ENCODE data around the gene EHD3. TPM values are rescaled to one million over a fixed set of nuclear protein-coding genes. Genes with fewer than 3 reads are reported as not detected.

EHD3 gene
- polyA plus RNA-seq, 3 donors, result 21.8 to 31.5 (median 29.1) TPM

- no peak for DNase-seq
These were observed 721 bp upstream of the EHD3 start for GRCh38 chr2:31233231-31233630.

DNA sequence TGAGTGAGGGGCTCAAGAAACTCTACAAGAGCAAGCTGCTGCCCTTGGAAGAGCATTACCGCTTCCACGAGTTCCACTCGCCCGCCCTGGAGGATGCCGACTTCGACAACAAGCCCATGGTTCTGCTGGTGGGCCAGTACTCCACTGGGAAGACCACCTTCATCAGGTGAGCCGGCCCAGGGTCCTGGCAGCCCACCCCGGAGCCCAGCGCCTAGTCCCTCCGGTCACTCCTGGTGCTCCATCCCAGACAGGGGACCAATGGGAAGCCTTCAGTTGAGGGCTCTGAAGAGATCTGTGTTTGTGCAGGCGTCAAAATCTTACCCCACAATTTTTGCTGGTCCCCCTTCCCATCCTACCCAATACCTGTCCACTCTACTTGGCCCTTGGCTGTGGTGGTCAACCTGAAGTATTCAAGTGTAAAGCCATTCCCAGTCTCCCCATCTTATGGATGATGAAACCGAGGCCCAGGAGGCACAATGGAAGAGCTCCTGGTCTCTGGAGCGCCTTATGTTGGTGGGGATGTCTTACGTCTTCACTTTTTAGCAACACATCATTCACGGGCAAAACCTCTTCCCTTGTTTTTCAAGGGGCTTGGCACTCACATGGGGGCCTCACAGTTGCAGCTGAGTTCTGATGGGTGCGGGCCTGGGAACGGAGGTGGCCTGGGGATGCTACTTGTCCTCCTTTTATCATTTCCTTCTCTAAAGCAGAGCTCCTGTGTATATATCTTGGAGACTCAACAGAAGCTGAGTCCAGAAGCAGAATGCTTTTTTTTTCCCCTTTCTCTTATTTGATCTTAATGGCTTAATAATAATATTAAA lies 941 bp downstream of the EHD3 start:
- no peak for DNase-seq

DNA sequence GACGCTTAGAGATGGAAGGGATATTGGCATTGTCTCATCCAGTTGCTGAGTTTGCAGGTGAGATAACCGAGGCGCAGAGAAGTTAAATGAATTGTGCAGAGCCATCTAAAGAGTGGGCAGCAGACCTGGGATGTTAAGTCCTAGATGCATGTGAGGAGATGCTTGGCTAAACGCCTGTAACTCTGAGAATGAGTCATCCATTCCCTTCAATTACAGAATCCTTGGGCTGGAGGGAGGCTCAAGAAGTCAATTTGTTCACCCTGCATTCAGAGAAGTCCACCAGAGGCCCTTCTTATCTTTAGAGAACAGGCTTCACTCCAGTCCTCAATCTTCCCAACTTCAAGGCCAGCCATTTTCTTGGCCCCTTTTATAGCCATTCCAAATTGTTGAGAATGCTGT lies 1.6 kb downstream of the EHD3 start:
- no peak for DNase-seq

DNA sequence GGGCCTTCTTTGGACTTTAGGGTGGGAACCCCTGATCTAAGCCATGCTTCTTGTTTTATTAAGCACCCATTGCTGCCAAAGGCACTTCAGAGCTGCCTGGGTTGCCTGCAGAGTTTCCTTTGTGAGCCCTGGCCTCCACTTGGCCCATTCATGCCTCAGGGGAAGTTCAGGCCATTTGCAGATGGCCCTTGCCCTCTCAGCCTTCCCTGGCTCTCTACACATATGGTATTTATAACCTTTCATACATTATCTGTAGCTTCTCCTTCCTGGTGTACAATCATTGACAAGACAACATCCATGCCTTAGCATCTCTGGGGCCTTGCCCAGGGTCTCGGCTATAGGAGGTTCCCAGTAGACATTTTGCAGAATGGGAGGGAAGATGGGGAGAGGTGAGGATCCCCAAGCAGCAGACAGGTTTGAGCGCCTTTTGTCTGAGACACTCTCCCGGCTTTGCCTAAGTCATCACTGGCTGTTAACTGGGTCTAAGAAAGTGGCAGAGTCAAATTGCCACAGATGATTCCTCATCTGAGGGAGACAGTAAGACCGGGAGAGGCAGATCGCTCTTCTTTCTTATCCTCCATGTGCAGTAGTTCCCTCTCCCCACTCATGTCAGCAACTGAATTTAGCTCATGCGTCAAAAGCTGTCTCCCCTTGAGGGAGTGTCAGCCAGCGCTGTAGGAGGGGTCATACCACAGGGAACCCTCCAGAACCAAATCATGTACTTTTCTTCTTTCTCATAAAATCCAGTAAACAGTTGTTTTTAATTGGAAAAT lies 2.7 kb downstream of the EHD3 start:
- DNase-seq, result no peak

DNA sequence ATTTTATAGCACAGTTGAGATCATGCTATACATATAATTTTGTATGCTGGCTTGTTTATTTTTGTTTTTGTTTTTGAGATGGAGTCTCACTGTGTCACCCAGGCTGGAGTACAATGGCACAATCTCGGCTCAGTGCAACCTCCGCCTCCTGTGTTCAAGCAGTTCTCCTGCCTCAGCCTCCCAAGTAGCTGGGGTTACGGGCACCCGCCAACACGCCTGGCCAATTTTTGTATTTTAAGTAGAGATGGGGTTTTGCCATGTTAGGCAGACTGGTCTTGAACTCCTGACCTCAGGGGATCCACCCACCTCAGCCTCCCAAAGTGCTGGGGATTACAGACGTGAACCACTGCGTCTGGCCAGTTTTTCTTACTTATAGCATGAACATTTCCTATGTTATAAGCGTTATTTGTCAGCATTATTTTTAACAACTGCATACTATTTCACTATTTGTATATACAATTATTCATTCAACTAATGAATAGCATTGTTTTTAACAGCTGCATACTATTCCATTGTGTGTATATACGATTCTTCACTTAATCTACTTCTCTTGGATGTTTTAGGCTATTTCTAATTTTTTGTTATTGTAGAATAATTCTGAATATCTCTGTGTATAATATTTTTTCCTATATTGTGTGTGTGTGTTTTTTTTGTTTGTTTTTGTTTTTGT lies 3.5 kb downstream of the EHD3 start:
- DNase-seq, result no peak

- no peak for DNase-seq
These were observed 4.4 kb downstream of the EHD3 start for GRCh38 chr2:31238126-31238905.

DNA sequence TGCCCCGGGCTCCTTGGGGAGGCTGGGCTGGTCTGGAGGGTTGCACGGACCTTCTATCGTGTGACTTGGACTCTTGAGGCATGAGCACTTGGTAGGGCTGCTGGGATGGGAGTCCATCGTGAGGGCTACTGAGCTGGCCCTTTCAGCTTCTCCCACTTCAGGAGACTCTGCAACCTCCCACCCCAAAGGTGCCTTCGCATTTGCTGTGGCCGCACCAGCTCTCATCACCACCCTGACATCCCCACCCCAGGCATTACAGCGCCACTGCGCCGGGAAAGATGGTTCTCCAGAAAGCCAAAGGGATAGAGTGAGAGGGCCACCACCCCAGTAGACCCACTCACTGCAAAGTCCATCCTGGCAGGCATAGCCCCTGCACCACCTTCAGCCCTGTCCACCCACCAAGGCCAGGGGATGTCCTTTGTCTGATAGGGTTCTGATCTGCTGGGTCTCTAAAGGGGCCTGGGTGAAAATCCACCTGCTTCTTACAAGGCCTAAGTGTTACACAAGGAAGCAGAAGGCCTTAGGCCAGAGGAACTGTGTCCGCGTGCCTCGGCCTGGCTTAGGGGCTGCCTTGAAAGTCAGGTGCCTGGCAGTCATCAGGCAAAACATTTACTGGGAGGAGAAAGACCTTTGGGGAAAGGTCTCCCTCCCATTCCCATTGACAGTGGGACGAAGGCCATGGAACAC lies 5.1 kb downstream of the EHD3 start:
- no peak for DNase-seq

DNA sequence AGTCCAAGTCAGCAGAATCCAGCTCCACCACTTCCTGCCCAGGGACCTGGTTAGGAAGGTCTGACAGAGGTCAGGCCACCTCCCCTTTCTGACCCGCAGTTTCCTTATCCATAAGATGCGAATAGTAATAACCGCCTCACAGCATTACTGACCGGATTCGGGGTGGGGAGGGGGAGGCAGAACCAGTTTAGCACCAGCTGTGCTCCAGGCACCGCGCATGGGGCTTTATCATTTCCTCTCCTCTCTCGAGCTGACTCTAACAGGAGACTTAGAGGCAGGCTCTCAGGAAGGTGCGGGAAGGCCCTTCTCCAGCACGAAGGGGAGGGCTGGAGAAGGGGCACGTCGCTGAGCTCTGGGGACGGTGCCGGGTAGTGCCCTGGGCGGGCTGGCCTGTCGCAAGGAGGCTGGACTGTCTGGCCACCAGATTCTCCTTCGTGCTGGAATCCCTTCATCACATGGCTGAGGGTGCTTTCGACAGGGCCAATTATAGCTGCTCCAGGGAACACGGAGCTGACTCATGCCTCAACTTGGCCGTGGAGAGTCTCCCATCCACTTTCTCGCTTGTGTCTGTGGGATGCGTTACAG lies 5.7 kb downstream of the EHD3 start:
- DNase-seq, result no peak

- no peak for DNase-seq
These were observed 6.7 kb downstream of the EHD3 start for GRCh38 chr2:31240381-31241365.

DNA sequence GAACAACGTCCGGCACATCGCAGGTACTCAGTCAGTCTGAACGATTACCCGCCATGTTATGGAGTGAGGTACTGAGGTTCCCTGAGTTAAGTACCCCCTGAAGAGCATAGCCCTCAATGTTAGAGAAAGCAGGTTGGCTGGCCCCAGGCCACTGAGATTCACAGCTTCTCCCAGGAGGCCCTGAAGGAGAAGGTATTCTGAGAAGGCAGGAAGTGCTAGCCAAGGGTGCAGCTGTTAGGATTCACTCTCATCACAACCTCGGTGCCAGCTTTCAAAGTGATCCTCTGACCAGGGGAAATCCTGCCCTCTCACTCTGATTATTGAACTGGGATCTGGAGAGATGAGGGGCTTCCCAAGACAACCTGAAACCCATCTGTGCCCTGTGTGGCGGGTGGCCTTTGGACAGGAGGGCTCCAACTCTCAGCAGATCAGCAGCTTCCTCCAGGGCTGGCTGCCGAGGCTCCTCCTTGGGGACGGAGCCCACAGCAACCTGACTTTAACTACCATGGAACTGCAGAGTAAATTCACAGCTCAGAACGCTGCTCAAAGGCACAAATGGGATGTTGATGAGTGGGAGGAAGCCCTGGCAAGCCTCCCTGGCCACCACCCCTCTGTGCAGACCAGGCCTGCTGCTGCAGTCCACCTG lies 7.8 kb downstream of the EHD3 start:
- no peak for DNase-seq

DNA sequence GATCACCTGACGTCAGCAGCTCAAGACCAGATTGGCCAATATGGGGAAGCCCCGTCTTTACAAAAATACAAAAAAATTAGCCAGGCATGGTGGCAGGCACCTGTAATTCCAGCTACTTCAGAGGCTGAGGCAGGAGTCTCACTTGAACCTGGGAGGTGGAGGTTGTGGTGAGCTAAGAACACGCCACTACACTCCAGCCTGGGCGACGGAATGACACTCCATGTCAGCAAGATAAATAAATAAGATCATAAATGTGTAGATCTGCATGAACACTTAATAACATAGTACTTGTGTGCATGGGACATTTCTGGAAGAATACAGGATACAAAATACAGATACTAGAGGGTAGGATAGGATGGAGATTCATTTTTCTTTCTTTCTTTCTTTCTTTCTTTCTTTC lies 9.1 kb downstream of the EHD3 start:
- no peak for DNase-seq

DNA sequence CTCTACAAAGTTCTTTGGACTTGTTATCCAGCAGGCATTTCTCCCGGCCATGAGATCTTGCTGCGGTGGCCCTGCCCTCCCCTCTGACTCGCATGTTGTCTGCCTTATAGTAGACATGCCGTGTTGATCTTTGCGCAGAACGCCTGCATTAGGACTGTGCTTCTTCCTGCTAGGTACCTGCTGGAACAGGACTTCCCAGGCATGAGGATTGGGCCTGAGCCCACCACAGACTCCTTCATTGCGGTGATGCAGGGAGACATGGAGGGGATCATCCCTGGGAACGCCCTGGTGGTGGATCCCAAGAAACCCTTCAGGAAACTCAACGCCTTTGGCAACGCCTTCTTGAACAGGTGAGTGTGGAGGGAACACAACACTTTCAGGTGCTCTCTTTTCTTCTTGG lies 10.1 kb downstream of the EHD3 start:
- no peak for DNase-seq

- DNase-seq, result no peak
These were observed 12.4 kb downstream of the EHD3 start for GRCh38 chr2:31246184-31246852.

GRCh38 chr2:31247711-31248110 lies 13.8 kb downstream of the EHD3 start:
- no peak for DNase-seq

DNA sequence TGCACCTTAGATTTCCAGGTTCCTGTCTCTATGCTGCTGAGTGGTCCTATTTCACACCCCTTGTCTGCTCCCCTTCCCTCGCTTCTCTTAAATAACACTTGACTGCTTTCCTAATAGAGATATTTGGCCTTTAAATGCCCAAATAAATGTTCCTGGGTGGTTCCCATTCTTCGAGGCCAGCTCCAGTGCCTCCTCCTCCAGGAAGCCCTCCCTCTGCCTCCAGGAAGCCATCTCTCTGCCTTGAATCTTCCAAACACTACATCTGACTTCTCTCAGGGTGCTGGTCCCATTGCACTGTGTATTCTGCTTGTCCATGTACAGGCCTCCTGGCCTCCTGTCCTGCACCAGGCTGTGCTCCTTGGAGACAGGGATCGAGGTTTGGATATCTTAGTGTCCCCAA lies 14.2 kb downstream of the EHD3 start:
- no peak for DNase-seq

- no peak for DNase-seq
These were observed 15.2 kb downstream of the EHD3 start for GRCh38 chr2:31249009-31249690.

- no peak for DNase-seq
These were observed 17.1 kb downstream of the EHD3 start for GRCh38 chr2:31251018-31251417.

DNA sequence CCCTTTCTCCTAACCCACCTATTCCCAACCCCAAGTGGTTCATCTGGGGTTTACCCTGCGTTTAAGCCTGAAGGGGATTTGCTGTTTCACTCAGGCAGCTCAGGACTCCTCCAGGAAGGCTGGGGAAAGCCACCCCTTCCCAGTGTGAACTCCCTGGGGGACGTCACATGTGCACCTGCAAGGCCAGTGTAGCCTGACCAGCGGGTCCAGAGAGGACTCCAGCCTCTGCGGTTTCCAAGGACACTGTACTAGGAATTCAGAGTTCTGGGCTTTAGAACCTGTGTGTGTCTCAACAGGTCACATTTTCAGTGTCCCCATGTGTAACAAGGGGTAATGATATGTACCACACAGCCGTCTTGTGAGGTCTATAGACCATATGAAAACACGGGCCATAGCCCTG lies 17.9 kb downstream of the EHD3 start:
- DNase-seq, result no peak

All from renal pelvis (tissue), 4 donors.